Brain microvascular endothelial cell (primary cell): ENCODE data around the gene LRTM1.

Source experiments
- DNase-seq: peaks from one replicate; pipeline ENCODE4 v3.0.0-alpha.2; 2020
- H3K27ac ChIP-seq: fragments of 250-450 bp; sonication (Bioruptor Pico); 2 replicates; pipeline ENCODE4 v1.5.1; 2020; ENCODE audit warnings: mild to moderate bottlenecking, moderate library complexity
- H3K27me3 ChIP-seq: fragments of 250-450 bp; sonication (Bioruptor Pico); replicated peaks from 2 replicates; pipeline ENCODE4 v1.5.1; 2020; ENCODE audit warnings: mild to moderate bottlenecking
- H3K36me3 ChIP-seq: fragments of 250-450 bp; sonication (Bioruptor Pico); replicated peaks from 2 replicates; pipeline ENCODE4 v1.5.1; 2020; ENCODE audit warnings: mild to moderate bottlenecking
- H3K4me3 ChIP-seq: 2 replicates; pipeline ENCODE4 v1.5.1; 2011; ENCODE audit warnings: low read depth, mild to moderate bottlenecking, control low read depth, low read length, moderate library complexity
- CTCF ChIP-seq: IDR thresholded peaks from 2 replicates; pipeline ENCODE4 v1.5.1; 2011; ENCODE audit warnings: low read depth, mild to moderate bottlenecking, moderate library complexity, low read length, control low read depth, inconsistent platforms; ENCODE audit errors: missing control alignments
- in situ Hi-C: cut with HindIII; loops from 2 replicates; pipeline ENCODE4 v1.10.0; 2017; ENCODE audit warnings: low sequenced_read_pairs, low pct_ligation_motif_present

LRTM1 gene

DNA sequence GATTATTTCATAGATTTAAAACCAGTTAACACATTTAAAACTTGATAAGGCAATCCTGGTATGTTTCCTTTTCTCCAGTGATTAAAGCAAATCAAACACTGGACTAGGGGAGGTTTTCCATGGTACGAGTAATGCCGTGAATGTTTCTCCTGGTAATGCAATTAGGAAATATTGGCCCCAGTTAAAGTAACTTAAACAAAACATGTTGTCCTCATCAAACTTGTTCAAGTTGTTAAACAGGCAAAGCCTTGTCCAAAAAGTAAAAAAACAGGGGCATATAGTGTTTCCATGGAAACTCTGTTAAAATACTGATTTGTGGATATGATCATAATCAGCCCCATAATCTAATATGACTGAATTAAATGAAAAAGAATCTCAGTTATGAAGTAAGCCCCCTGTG lies 13.1 kb upstream of the LRTM1 start:
- H3K27ac ChIP-seq, result no peak overlapping the region
- no peaks in the 10 kb centered on the region for H3K36me3 ChIP-seq
- no peak for DNase-seq
- H3K4me3 ChIP-seq, result no peak overlapping the region
- no peaks in the 10 kb centered on the region for H3K27me3 ChIP-seq
- no peak for TF ChIP-seq CTCF
- in situ Hi-C loops, result no loop called here

- no peaks in the 10 kb centered on the region for H3K27me3 ChIP-seq
- no peaks in the 10 kb centered on the region for H3K36me3 ChIP-seq
- DNase-seq, result peak; percentile 5
- TF ChIP-seq CTCF, result no peak
- no peak overlapping the region for H3K4me3 ChIP-seq
- H3K27ac ChIP-seq, result no peak overlapping the region
- in situ Hi-C loops, result no loop called here
Observed at GRCh38 chr3:54939557-54940300, 11.9 kb upstream of the LRTM1 start.

DNA sequence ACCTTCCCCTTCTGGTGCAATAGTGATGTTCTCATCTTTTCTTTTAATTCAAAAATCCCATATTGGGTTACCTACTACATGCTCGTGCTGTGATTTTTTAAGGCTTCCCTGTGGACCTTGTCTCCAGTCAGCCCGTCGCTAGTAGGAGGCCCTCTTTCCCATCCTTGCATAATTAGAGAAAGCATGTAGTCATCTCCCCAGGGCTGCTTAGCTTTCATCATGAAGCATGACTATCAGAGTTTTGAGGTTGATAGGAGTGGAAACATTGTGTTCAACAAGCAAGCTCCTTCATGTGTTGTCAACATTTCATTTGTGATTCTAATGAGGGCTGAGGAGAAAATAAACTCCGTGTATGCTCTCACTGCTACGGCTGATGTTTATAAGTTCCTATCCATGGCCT lies 8.7 kb upstream of the LRTM1 start:
- no peak for TF ChIP-seq CTCF
- H3K27ac ChIP-seq, result no peak overlapping the region
- H3K27me3 ChIP-seq, result no peaks in the 10 kb centered on the region
- DNase-seq, result no peak
- H3K4me3 ChIP-seq, result no peak overlapping the region
- H3K36me3 ChIP-seq, result no peaks in the 10 kb centered on the region
- in situ Hi-C loops, result no loop called here

GRCh38 chr3:54935869-54936268 lies 8.0 kb upstream of the LRTM1 start:
- DNase-seq, result no peak

DNA sequence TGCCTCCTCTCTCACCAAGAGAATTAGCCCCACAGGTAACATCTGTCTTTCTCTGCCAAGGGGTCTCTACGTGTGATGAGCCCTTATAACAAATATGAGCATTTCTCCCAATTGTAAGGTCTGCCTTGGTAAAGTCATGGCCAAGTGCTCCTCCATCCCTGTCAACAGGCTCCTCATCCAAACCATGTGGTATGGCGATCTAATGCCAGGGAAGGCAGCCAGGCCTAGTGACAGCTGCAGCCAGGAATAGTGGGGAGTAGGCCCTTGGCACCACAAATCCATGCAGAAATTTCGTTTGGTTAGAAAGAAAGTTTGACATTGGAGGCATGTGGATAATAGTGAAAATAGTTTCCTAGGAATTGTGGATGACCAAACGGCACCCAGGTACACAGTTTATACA lies 4.7 kb upstream of the LRTM1 start:
- in situ Hi-C loops, result no loop called here

More at GRCh38 chr3:54935869-54936268, 8.0 kb upstream of the LRTM1 start:
- in situ Hi-C loops, result no loop called here
- no peak overlapping the region for H3K4me3 ChIP-seq
- no peaks in the 10 kb centered on the region for H3K36me3 ChIP-seq
- no peaks in the 10 kb centered on the region for H3K27me3 ChIP-seq
- no peak for TF ChIP-seq CTCF
- no peak overlapping the region for H3K27ac ChIP-seq

More for the DNA sequence above, 4.7 kb upstream of the LRTM1 start:
- DNase-seq, result no peak
- TF ChIP-seq CTCF, result no peak
- Histone ChIP-seq H3K36me3 (no peaks in the 10 kb centered on the region), H3K27ac (no peak overlapping the region), H3K4me3 (no peak overlapping the region), H3K27me3 (no peaks in the 10 kb centered on the region)
